GM21367 (cell line): ENCODE measurements around the gene RDH13.
"Not testable (repeated sequence)": the region's sequence is repeated elsewhere in the genome, so short reads cannot be mapped to it uniquely, and the experiment has no call there.

Experiments used
- ATAC-seq: cut with Tn5 transposase; IDR thresholded peaks from one replicate; pipeline ENCODE4 v1.9.1; 2021; ENCODE audit not compliant: unreplicated experiment

RDH13 gene, protein sequence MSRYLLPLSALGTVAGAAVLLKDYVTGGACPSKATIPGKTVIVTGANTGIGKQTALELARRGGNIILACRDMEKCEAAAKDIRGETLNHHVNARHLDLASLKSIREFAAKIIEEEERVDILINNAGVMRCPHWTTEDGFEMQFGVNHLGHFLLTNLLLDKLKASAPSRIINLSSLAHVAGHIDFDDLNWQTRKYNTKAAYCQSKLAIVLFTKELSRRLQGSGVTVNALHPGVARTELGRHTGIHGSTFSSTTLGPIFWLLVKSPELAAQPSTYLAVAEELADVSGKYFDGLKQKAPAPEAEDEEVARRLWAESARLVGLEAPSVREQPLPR

DNA sequence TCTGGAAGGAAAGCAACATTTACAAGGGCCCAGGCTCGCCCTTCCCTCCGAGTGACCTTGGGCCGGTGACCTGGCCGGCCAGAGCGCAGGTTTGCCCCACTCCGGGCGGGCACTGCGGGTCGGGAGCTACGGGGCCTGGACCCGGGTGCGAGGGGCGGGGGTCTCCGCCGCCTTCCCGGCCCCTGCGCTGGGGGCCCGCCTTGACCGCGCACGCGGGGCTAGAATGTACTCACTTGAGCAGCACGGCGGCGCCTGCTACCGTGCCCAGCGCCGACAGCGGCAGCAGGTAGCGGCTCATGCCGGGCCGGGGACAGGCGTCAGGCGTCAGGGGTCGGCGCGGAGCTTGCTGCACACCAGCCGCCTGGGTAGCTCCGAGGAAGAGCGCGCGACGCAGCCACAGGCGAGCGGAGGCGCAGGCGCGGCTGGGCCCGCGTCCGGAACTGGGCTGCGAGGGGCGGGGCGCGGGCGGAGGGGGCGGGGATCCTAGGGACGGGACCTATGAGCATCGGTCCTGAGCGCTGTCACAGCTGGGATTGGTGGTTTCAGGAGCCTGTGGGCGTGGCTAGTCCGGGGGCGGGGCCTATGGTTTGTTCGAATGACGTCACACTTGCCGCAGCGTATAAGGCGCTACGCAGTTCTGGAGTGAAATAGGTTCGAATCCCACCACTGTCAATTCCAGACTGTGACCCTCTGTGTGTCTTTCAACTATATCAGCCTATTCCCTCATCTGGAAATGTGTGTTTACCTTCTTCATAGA, at the start of gene RDH13:
TSS of gene RDH13 (minus strand) at position 414 of the 757 bp plus-strand sequence. CDS start at position 298, 116 bp downstream.
- ATAC-seq: no peak

DNA sequence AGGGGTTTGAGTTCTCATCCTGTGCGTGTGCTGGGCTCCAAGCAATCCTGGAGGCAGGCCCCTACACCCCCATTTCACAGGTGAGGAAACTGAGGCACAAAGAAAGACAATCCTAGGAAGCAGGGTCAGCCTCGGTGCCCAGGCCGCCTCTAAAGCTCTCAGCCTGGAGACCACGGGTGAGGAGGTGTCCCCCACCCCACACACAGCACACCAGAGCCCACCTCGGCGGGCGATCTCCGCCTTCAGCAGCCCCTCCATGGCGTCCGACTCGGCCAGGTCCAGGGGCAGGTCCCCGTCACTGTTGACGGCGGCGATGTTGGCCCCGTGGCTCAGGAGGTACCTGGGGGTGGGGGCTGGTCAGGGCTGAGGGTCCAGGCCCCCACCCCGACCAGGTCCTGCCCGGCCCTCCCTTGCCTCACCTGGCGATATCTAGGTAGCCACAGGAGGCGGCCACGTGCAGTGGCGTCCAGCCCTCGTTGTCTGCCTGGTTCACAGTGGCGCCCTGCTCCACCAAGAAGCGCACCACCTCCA, 49.4 kb upstream of the RDH13 start:
- ATAC-seq: no peak

DNA sequence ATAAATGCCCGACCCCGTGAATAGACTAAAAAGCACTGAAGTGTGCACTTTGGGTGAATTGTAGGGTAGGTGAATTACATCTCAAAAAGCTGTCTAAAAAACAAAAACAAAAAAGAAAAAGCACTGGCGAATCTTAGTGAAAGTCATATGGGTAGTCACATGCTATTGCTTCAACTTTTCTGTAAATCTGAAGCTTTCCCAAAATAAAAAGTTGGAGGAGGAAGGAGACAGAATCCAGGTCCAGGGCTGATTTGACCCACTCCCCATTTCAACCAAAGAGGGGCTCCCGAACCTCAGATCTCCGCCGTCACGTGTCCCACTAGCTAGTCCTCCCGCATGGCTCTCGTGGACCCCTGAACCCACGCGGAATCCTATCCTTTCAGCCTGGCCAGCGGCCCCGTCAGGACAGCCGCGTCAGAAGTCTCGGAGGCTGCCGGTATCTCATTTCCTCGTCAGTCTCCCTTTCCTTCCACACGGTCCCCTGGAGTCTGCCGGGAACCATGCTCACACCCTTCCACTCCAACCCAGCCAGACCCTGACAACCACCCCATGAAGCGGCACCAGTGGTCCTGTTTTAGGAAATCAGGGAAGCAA, 48.4 kb upstream of the RDH13 start:
- ATAC-seq: no peak

DNA sequence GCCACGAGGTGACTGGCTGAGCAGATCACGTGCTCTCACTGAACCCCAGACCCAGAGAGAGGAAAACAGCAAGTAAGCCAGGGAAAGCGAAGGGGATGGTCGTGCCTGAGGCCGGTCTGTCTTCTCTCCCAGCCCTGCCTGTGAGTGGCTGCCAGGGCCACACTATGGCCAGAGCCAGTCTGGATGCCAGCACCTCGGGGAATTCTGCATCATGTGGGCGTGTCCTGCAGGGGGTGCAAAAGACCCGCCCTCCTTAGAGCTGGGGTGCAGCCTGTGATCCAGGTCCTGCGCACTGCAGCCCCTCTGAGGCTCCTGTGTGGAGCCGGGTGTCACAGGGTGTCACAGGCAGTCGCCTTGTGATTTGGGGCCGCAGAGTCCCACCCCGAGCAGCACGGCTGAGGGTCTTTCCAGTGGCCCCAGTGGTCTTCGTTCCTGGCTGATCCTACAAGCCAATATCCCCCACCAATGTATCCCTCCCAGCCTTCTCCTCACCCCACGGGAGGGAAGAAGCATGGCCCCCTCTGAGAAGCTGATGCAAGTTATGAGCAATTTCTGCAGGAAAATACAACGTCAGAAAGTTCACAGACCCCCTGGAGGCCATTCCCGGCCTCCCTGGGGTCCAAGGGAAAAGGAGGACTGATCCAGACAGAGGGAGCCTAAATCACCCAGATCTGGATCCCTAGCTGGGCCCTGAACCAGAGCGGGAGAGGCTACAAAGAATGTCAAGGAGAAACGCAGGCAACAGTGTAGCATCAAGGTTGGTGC, 46.8 kb upstream of the RDH13 start:
- no peak for ATAC-seq

DNA sequence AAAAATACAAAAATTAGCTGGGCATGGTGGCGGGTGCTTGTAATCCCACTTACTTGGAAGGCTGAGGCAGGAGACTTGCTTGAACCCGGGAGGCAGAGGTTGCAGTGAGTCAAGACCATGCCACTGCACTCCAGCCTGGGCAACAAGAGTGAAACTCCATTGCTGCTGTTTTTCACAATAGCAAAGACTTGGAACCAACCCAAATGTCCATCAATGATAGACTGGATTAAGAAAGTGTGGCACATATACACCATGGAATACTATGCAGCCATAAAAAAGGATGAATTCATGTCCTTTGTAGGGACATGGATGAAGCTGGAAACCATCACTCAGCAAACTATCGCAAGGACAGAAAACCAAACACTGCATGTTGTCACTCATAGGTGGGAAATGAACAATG, 44.3 kb upstream of the RDH13 start:
- ATAC-seq: not testable (repeated sequence)

DNA sequence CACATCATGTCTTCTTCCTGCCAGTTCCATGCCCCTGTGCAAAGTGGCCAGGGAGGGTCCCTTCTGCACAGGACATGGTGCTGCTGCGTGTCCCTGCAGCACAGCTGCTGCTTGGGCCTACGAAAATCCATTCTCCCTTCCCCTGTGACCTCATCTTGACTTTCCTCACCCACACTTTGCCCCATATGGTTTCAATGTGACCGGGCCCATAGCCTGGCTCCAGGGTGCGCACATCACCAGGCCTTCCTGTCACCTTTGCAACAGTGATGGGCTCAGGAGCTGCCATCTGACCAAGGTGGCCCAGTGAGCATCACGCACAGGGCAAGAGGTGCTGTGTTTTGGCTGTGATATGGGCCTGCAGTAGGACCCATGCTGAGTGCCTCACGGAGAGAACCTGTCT, 43.6 kb upstream of the RDH13 start:
- no peak for ATAC-seq

DNA sequence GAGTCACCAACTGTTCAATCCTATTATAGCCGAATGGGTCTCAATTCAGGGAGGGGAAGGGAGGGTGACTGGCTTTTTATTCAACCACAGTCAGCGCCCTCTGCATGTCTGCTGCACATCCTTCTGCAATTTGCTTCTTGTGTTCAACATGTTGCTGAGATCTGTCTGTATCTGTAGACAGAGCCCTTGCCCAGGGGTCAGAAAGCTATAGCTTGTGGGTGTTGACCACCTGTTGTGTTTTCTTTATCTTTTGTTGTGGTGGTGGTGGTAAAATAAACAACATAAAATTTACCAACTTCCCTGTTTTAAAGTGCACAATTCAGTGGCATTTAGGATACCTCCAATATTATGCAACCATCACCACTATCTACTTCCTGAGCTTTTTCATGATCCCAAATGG, 42.3 kb upstream of the RDH13 start:
- ATAC-seq: no peak

DNA sequence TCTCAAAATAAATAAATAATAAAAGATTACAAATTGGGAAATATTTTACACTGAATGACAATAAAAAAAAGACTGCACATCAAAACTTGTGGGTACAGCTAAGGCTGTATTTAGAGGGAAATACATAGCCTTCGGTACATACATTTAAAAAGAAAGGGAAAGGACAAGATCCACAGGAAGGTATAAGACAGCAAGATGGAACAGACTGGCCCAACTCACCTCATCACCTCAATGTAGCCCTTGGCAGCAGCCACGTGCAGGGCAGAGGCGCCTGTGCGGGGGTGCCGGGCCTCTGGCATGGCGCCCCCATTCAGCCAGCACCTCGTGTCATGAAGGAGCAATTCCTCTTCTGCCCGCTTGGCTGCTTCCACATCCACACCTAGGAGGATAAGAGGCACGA, 40.2 kb upstream of the RDH13 start:
- ATAC-seq: no peak

DNA sequence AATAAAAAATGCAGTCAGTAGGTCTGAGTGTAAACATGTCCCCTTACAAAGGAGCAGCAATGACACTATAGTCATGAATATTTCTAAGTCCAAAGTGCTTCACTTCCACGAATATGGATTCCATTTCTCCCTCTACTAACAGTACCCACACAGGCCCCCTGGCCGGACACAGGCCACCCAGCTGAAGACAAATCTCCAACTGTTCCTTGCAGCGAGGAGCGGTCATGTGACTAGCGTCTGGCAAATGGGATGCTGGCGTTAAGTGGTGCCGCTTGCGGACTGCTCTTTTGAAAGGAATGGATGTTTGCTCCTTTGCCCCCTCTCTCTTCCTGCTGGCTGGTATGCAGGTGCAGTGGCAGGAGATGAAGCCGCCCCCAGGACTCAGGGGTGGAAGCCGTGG, 38.3 kb upstream of the RDH13 start:
- ATAC-seq: no peak

DNA sequence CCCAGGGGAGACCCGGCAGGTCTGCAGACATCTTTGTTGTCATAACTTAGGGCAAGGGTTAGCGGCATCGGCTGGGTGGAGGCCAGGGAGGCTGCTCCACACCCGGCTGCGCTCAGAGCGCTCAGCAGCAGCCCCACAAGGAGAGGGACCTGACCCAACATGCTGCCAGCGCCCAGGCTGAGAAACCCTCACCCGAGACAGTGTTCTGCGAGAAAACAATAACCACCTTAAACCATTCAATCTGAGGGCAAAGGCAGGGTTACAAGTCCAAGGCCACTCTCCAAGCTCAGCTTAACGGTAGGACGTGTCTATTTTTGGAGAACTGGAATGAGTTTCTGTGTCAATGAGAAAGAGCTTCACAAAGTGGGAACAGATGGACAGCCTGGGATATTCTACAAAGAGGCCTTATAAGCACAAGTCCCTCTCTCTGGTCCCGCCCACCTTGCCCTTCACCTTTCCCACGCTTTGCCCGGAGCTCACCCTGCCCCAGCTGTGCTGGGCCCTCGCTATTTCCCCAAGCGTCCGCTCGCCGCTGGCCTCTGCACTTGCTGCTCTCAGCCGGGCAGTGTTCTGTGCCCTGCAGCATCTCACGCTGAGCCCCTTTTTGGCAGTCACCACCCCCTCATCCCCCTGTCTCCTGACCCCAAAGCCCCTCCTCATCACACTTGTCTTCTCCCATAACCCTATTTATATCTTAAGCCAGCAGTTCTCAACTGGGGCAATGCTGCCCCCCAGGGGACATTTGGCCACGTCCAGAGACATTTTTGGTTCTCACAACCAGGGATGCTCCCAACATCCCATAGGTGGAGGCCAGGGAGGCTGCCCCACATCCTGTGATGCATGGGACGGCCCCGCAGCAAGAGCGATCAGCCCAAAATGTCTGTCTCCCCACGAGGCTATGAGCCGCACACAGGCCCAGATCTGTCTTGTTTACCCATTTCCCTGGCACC, 36.9 kb upstream of the RDH13 start:
- ATAC-seq: no peak

DNA sequence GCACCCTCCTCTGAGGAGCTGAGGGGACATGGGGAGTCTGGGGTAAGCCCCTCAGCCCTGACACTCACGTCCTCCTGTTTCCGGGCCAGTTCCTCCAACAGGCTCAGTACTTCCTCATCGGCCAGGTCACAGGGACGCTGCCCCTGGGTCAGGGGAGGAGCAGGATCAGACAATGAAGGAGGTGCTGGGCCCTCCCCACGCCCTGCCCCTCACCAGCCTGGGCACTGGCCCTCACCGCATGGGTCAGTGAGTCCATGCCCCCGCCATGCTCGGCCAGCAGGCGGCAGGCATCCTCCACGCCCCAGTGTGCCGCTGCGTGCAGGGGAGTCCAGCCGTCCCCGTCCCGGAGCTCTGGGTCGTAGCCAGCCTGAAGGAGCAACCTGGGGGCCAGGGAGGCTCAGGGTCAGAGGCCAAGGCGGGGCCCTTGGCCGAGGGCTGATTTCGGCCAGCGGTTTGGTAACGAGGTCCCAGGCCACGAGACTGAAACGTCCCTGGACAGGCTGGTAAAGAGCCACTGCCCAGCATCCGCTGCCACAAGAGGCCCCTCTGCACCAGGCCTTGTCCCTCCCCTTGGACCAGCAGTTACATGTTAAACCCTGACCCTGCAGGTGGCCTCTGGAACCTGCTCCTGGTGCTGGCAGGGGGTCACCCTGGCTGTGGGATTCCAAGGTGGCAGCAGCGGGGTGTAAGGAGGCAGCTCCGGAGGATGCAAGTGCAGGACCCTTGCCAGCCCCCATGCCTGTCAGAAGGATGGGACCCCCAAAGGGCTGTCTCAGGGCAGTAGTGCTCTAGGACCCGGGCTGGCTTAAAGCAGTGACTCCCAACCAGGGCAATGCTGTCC, 36.0 kb upstream of the RDH13 start:
- no peak for ATAC-seq

DNA sequence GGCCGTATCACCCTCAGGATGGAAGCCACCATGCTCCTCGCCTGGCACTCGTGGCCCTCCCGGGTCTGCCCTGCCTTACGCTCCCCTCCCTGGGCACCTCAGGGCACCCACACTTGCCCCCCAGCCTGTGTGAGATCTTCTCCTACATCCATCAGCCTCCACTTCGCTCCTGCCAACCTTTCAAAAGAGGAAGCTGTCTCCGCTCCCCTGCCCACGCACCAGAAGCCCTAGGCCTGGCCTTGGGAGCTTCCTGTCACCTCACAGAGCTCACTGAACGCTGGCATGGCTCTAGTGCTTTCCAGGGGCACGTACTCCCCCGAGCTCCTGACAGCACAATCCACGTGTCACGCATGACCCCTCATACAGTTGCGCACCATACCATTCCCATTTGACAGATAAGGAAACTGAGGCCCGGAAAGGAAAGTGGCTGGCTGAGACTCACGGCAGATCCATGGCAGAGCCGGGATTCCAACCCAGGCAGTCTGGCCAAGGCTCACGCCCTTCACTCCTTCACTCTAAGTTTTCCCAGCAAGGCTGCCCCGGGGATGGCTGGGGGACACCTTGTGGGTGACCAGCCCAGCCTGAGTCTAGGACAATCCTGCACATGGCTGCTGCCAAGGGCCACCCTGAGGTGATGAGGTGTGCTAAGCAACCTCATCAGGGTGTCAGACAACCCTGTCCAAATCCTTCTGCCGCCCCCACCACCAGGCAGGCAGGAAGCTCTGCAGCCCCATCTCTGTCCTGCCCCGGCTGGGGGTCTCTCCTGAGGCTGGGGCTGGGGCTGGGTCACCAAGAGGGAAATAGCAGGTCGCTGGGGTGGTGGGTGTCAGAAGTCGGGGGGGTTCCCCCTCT, 35.1 kb upstream of the RDH13 start:
- no peak for ATAC-seq

DNA sequence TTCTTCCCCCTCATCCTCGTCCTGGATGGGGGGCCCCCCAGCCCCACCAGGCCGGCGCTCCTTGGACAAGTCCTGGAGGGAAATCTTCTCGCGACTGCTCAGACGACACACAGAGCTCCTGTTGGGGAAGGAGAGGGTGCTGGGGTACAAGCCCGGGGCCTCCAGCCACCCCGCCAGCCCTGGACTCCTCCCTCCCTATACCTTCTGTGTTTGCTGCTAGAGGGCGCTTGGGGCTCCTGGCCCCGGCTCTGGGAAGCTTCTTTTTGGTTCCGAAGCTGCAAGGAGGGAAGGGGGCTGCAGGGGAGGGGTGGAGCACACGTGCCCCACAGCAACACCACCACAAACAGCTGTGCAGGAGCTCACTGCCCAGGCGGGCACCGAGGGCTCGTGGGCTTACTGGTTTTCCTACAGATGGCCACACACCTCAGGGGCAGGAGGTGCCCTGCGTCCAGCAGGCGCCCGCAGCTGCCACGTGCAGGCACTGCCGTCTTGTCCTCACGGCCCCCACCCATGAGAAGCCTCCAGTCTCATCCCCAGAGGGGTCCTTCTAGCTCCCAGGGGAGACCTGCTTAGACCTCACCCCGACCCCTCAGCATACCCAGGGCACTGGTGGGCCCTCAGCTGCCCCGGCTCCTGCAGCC, 33.2 kb upstream of the RDH13 start:
- ATAC-seq: no peak

DNA sequence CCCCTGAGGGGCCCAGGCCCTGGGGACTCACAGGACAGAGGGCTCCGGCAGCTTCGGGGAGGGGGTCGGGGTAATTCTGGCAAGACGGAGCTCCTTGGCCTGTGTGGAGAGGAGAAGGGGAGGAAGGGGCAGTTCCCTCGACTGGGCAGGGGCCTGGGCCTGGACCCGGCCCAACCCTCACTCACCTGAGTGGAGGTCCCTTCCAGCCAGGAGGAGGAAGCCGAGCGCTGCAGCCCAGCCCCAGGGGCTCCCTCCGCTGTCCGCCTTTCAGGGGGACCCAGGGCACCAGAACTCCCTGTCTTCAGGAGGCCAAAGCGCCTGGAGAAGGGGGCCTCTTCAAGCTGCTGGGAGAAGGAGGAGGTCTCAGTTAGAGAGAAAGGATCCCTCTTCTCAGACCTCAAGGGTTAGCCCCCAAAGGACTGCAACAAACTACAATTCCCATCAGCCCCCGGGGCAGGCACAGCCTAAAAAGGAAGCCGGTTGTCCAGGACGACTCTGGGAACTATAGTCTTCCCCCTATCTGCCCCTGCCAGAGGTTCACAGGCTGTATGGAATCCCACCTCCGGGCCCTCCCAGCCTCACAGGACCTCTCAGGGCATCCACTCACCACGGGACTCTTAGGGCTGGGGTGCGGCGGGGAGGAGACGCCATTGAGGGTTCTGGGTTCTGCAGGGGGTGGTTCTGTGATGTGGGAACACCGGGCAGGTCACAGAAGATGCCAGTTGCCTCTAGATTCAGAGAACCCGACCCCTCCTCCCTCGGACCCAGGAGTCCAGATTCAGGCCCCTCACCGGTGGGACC, 32.5 kb upstream of the RDH13 start:
- no peak for ATAC-seq

DNA sequence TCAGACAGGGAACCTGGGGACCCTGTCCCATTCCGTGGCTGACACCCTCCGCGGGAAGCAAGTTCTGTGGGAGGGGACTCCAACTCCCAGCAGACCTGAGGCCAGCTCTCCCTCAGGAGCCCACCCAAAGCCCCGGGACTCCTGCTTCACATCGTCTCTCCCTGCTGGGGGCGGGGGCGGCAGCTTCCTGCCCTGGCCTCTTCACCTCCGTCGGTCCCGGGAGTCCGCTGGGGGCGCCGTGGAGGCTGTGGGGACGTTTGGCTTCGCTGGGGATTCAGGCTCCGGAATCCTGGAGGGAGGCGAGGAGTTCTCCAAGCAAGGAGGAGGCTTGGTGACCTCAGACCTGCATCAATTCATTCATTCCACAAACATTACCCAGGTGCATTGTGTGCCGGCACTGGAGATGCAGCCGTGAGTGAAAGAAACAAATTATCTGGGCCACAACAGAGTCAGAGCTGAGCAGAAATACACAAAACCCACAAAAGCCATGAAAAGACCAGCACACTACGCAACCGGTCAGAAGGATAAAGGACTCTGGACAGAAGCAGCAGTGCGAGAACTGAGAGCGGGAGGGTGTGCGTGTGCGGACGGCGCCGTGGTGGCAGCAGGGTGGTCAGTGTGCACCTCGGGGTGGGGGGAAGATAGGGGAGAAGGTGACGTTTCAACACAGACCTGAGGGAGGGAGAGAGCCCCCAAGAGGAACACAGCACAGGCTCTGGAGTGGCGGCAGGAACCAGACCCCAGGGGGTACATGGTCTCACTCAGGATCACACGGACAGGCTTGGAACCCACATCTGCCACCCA, 31.7 kb upstream of the RDH13 start:
- no peak for ATAC-seq
